ENCODE measurements around the gene FANCG. TPM values are rescaled to one million over a fixed set of nuclear protein-coding genes. Genes with fewer than 3 reads are reported as not detected.
A peak's percentile ranks its signal among the peaks of the same experiment; 100 is the strongest.

FANCG gene
- total and polyA plus RNA-seq, 2 of the 8 experiments (the other 6 are each of a cell fraction or from before 2014, with no cell fraction given): 66.6 to 87.1 TPM

GRCh38 chr9:35051069-35051967 is 28.4 kb downstream of the FANCG start (continued):
- TF ChIP-seq USF2 (IDR thresholded peaks at IDR 0.05; ENCODE audit: low read length): no peak
- TF ChIP-seq ATF2 (IDR thresholded peaks at IDR 0.05; ENCODE audit: low read length): no peak
- TF ChIP-seq EZH2 (IDR thresholded peaks at IDR 0.05; ENCODE audit: low read depth, low read length, severe bottlenecking): no peak
- peak; percentile 25; the same call in 1 of the 2 replicates for TF ChIP-seq SP1 (IDR thresholded peaks at IDR 0.05; ENCODE audit: low read depth, low read length)
- TF ChIP-seq SIX5 (IDR thresholded peaks at IDR 0.05; ENCODE audit: low read depth, low read length): no peak

Data from H1 (cell line).